ENCODE data around the gene TFAP2E.

TFAP2E gene

GRCh38 chr1:35599411-35599810, 26.3 kb downstream of the TFAP2E start:
- DNase-seq = no peak

GRCh38 chr1:35600593-35600992, 27.5 kb downstream of the TFAP2E start:
- DNase-seq = no peak

DNA sequence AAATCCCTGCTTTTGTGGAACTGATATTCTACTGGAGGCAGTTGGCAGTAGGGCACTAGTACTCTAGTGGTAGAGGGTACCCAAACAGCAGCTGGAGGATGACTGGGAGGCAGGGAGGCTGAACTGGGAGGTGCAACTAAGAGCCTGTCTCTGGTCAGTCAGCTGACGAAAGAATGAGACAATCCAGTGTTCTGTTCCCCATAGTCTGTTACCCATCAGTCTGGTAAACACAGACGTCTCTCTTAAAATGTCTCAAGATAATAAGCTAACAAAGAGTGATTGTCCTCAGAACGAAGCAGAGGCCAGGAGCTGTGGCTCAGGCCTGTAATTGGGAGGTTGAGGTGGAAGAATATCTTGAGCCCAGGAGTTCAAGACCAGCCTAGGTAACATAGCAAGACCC, 30.4 kb downstream of the TFAP2E start:
- DNase-seq = no peak

DNA sequence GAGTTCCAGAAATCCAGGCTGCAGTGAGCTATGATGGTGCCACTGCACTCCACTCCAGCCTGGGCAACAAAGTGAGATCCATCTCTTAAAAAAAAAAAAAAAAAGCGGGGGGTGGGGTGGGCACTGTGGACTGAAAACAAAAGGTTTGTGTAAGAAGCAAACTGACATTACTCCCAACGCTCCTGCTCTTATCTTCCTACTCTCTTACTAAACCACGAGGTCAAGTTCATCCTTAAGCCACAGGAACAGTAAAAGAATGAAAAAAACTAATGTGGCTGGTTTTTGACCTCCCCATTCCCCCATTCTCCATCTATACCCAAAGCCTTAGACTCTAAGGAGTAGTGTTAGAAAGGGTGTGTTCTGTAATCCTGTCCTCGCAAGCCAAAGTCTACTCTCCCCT, 30.8 kb downstream of the TFAP2E start:
- no peak for DNase-seq

GRCh38 chr1:35605071-35605866, 32.2 kb downstream of the TFAP2E start:
- DNase-seq = no peak

- no peak for DNase-seq
Measured at GRCh38 chr1:35605867-35606182, 32.7 kb downstream of the TFAP2E start.

DNA sequence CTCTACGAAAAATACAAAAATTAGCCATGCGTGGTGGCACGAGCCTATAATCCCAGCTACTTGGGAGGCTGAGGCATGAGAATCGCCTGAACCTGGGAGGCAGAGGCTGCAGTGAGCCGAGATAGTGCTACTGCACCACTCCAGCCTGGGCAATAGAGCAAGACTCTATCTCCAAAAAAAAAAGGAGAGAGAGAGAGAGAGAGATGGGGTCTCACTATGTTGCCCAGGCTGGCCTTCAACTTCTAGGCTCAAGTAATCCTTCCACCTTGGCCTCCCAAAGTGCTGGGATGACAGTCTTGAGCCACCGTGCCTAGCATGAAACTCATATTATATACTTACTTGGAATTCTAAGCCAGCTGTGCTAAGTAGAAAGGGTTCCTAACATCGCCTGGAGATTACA, 38.5 kb downstream of the TFAP2E start:
- no peak for DNase-seq

DNA sequence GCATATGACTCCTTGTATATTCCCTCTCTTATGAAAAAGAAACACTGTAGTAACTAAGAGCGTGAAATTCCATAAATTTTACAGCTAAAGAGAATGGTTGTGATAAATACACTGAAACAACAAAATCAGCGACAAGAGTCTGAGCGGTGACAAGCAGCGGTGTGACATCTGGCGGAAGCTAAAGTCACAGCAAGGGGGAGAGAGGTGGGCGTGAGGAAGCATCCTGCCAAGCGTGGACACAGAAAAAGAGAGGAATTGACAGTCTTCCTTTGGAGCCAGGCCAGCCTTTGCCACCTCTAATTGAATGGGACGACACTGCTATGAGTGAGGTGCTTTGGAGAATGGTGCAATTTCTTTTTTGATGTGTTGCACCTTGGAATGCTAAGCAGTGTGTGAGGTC, 42.3 kb downstream of the TFAP2E start:
- no peak for DNase-seq

DNA sequence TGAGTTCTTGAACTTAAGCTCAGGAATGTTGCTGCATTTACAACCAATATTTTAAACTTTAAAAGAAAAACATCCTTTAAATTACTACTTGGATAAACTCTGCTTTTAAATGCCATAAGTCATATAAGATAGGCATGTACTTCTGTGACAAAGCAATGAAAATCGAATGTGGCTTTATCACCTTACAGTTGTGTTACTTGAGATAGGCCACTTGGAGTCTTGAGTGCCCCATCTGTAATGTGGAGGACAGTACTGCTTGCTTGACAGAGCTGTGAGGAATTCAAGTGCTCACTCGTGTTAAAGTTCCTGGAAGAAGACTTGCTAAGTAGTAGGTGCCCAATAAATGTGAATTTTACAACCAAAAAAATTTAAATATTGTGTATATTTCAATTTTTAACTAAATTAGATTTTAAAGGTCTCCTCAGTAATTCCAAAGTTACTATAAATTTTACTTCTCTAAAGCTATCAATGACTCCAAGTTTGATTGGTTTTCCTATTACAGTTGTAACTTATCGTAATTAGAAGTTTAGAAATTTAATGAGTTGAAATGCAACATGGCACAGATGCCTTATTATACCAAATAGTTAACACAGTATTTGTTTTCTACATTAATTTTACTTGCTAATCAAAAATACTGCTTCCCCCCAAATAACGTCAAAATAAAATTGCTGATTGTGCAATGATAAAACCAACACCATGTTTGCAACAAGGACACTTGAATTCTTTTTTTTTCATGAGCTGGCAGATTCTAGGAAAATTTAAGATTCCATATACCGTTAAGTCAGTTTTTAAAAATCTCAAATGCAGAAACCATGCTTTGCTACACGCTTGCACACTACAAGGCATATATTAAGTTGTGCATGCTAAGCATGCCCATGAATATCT, 46.4 kb downstream of the TFAP2E start:
- DNase-seq = no peak

GRCh38 chr1:35622510-35623178, 49.5 kb downstream of the TFAP2E start:
- no peak for DNase-seq

DNA sequence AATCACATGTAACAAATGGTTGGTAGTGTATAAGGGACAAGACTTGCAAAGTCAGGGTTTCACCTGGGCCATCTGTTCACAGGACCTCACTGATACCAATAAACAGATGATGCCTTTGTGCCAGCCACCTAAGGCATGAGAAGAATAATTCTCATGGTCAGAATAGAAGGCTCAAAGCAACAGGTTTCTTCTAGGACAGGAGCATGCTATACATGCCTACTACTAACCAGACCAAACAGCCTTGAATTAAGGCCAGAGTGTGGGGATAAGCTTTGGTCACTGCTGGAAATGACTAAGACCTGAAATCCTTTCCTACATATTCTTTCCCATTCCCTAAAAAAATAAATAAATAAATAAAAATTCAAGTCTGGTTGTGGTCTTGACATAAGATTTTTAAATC, 50.7 kb downstream of the TFAP2E start:
- DNase-seq = no peak

DNA sequence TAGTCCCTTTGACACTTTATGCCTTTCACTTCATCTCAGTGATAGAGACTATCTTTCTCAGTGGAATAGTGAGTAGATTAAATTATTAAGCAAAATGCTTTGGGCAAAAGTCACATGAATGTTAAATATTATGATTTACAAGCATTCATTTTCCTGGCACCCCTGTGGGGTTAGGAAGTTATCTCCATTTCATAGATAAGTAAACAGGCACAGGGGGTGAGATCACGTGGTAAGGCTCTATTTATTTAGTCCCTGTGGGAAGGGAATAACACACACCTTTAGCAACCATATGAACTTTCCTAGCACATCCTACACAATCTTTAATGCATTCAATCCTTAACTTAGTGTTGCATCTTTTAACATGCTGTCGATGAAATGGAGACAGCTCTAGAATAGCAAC, 55.9 kb downstream of the TFAP2E start:
- no peak for DNase-seq

- DNase-seq = no peak
Measured at GRCh38 chr1:35631396-35631795, 58.3 kb downstream of the TFAP2E start.

- no peak for DNase-seq
Measured at GRCh38 chr1:35633547-35633946, 60.4 kb downstream of the TFAP2E start.

GRCh38 chr1:35637401-35637809, 64.3 kb downstream of the TFAP2E start:
- DNase-seq = no peak

DNA sequence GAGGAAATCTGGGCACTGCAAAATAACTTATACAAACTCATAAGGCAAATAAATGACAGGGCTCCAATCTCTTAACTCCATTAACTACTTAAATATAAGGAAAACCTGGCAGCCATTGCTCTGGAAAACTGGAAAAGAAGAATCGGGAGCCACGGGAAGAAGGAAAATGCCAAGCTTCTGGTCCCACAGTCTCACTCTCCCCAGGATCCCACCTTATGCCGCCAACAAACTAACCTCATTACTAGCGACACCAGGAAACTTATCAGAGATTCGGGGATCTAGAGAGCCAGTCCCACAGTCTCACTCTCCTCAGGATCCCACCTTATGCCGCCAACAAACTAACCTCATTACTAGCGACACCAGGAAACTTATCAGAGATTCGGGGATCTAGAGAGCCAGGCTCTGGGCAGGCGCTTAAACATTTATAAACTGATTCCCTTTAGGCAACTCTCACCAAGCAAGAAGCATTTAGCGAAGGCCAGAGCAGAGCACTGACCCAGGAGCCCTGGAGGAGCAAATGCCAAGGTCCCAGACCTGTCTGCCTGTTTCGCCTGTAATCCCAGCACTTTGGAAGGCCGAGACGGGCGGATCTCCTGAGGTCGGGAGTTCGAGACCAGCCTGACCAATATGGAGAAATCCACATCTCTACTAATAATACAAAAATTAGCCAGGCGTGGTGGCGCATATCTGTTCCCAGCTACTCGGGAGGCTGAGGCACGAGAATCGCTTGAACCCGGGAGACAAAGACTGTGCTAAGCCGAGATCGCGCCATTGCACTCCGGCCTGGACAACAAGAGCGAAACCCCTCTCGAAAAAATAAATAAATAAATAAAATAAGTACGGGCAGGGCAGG, 67.5 kb downstream of the TFAP2E start:
- DNase-seq = no peak

GRCh38 chr1:35641233-35641866, 68.2 kb downstream of the TFAP2E start, which contains the start of gene PSMB2:
TSS of gene PSMB2 (minus strand) at chr1:35641526. CDS start at chr1:35641432, 94 bp downstream.
- peak; percentile 97 for DNase-seq

- DNase-seq = no peak
Measured at GRCh38 chr1:35642471-35642955, 69.4 kb downstream of the TFAP2E start.

- no peak for DNase-seq
Measured at GRCh38 chr1:35644204-35644603, 71.1 kb downstream of the TFAP2E start.

All from femur (tissue), 1 donor.